GM19023 (cell line): ENCODE data around the gene DUS1L.

Source experiments
- ATAC-seq: cut with Tn5 transposase; IDR thresholded peaks from one replicate; pipeline ENCODE4 v1.9.1; 2021; ENCODE audit warnings: mild to moderate bottlenecking, moderate library complexity; ENCODE audit not compliant: unreplicated experiment

The DUS1L gene

GRCh38 chr17:82088838-82089722, 23.5 kb upstream of the DUS1L start:
- no peak for ATAC-seq

GRCh38 chr17:82087961-82088837, 22.6 kb upstream of the DUS1L start:
- ATAC-seq = no peak

GRCh38 chr17:82086941-82087906, 21.6 kb upstream of the DUS1L start:
- no peak for ATAC-seq

GRCh38 chr17:82085931-82086764, 20.5 kb upstream of the DUS1L start:
- no peak for ATAC-seq

- no peak for ATAC-seq
Measured at GRCh38 chr17:82085031-82085861, 19.6 kb upstream of the DUS1L start.

- ATAC-seq = no peak
Measured at GRCh38 chr17:82084373-82085030, 18.9 kb upstream of the DUS1L start.

GRCh38 chr17:82083533-82084359, 18.1 kb upstream of the DUS1L start:
- no peak for ATAC-seq

- no peak for ATAC-seq
Measured at GRCh38 chr17:82083009-82083408, 17.4 kb upstream of the DUS1L start.

GRCh38 chr17:82082456-82082855, 16.9 kb upstream of the DUS1L start:
- ATAC-seq = no peak

GRCh38 chr17:82081966-82082365, 16.4 kb upstream of the DUS1L start:
- no peak for ATAC-seq

GRCh38 chr17:82081546-82081945, 15.9 kb upstream of the DUS1L start:
- ATAC-seq = no peak

- ATAC-seq = no peak
Measured at GRCh38 chr17:82080789-82081464, 15.3 kb upstream of the DUS1L start.

- no peak for ATAC-seq
Measured at GRCh38 chr17:82080048-82080788, 14.6 kb upstream of the DUS1L start.

GRCh38 chr17:82079001-82079677, 13.5 kb upstream of the DUS1L start:
- no peak for ATAC-seq

GRCh38 chr17:82078433-82078832, 12.8 kb upstream of the DUS1L start:
- ATAC-seq = no peak
